ENCODE data around the gene PDE2A.

DNA sequence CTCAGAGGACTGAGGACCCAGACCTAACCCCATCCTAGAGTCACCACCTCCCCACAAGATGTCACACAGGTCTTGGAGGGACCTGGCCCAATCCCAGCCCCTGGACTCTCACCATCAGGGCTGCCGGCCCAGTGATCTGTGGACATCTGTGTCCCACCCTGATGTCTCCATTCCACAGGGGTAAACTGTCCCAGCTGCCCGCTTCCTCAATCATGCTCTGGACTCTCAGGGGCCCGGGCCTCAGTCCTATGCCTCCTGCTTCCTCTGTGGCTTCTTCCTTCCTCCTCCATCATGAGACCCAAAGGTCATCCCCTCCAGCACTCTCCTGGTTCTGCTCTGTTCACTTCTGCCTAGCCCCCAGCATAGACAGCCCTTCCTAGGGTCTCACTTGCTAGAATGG, 45.8 kb upstream of the PDE2A start:
- TF ChIP-seq CTCF (IDR thresholded peaks at IDR 0.05): no peak
- no peak for TF ChIP-seq POLR2A (IDR thresholded peaks at IDR 0.05)

Measured in uterus (tissue), 2 donors.